Sigmoid colon (tissue), 7 donors: ENCODE measurements around the gene LHX8. TPM values are rescaled to one million over a fixed set of nuclear protein-coding genes. Genes with fewer than 3 reads are reported as not detected.
A peak's percentile ranks its signal among the peaks of the same experiment; 100 is the strongest.

ENCODE experiments used
- DNase-seq: peaks from one replicate; pipeline ENCODE4 v3.0.0-alpha.2; 2019
- H3K27ac ChIP-seq, 4 donors: fragments of 200-600 bp; sonication (generic); one replicate each; pipeline ENCODE4 v1.5.1; 2016 to 2019; ENCODE audit warnings: mild to moderate bottlenecking in 1 of 4
- H3K27me3 ChIP-seq, 3 donors: fragments of 200-600 bp; sonication (generic); one replicate each; pipeline ENCODE4 v1.5.1; 2019; ENCODE audit warnings: mild to moderate bottlenecking in 1 of 3
- H3K36me3 ChIP-seq, 4 donors: fragments of 200-600 bp; sonication (generic); one replicate each; pipeline ENCODE4 v1.5.1; 2016 to 2019
- H3K4me1 ChIP-seq, 4 donors: fragments of 200-600 bp; sonication (generic); one replicate each; pipeline ENCODE4 v1.5.1; 2017 to 2019
- H3K4me3 ChIP-seq, 4 donors: fragments of 200-600 bp; sonication (generic); one replicate each; pipeline ENCODE4 v1.5.1; 2017 to 2019; ENCODE audit warnings: mild to moderate bottlenecking in 2 of 4, moderate library complexity in 1 of 4
- H3K9me3 ChIP-seq, 4 donors: fragments of 200-600 bp in 3 of 4; sonication (generic) in 3 of 4; one replicate each; pipeline versions ENCODE4 v1.5.1 to v1.6.1; 2013 to 2019
- CTCF ChIP-seq, 4 experiments: fragments of 450-650 bp in 3 of 4; fragments of 200-600 bp in 1 of 4; IDR thresholded peaks; one replicate each; pipeline ENCODE4 v1.5.1; 2016 to 2019; ENCODE audit warnings: antibody characterized with exemption in 4 of 4, mild to moderate bottlenecking in 3 of 4, moderate library complexity in 2 of 4
- EP300 ChIP-seq, 4 donors: sonication (generic); formaldehyde crosslinking; IDR thresholded peaks; one replicate each; pipeline ENCODE4 v1.6.1; 2017; ENCODE audit warnings: antibody characterized with exemption in 4 of 4
- POLR2A ChIP-seq, 2 donors: fragments of 450-650 bp; IDR thresholded peaks; one replicate each; pipeline ENCODE4 v1.6.1; 2016; ENCODE audit warnings: antibody characterized with exemption in 2 of 2, mild to moderate bottlenecking in 2 of 2, moderate library complexity in 2 of 2
- POLR2AphosphoS5 ChIP-seq, 4 donors: sonication (generic); formaldehyde crosslinking; IDR thresholded peaks; one replicate each; pipeline ENCODE4 v1.6.1; 2017; ENCODE audit warnings: antibody characterized with exemption in 4 of 4
- WGBS, 2 donors: extraction: QIAGEN DNeasy Blood & Tissue Kit; methylation state at CpG; one replicate each; pipeline ENCODE4 v1.1.7; 2013; 5-methylcytosine and 5-hydroxymethylcytosine counted together
- intact Hi-C: fragments of 100-400 bp; cut with DNase I; formaldehyde crosslinking; loops from one replicate; pipeline ENCODE4 v1.15.1; 2023
- polyA plus RNA-seq, 3 donors: library from polyadenylated mRNA; stranded (reverse); fragments of 200-250 nt; gene quantifications; one replicate each; pipeline ENCODE4 v1.2.3, GENCODE V29; 2013
- total RNA-seq, 4 donors: library from RNA; depleted of rRNA; stranded (reverse); fragments of >200 nt; gene quantifications; one replicate each; pipeline ENCODE4 v1.1.0, GENCODE V29; 2016
- donor health status: healthy with polysubstance abuse.
- donor health status: Bipolar disorder and iron deficiency.
- donor health status: healthy.

The LHX8 gene
- total and polyA plus RNA-seq, 7 donors = not detected

GRCh38 chr1:75132242-75132811 is 1.9 kb upstream of the LHX8 start:
- no peak for DNase-seq
- peaks cover 73 to 100% (median 99%) of the 10 kb centered on the region in 3 donors for H3K27me3 ChIP-seq
- no peaks in the 10 kb centered on the region for H3K9me3 ChIP-seq
- no peak overlapping the region for H3K4me3 ChIP-seq
- intact Hi-C loops = no loop called here
- H3K27ac ChIP-seq = no peak overlapping the region
- peaks cover 0 to 43% (median 27%) of the 10 kb centered on the region in 4 donors for H3K4me1 ChIP-seq
- 6 to 18% methylated on average over 23 of the region's 23 CpGs for WGBS, 2 donors
- no peaks in the 10 kb centered on the region for H3K36me3 ChIP-seq
- TF ChIP-seq CTCF (IDR thresholded peaks at IDR 0.05) = no peak
- TF ChIP-seq EP300 (IDR thresholded peaks at IDR 0.05) = no peak
- no peak for TF ChIP-seq POLR2A (IDR thresholded peaks at IDR 0.05)
- TF ChIP-seq POLR2AphosphoS5 (IDR thresholded peaks at IDR 0.05) = no peak

GRCh38 chr1:75132812-75133619 is 1.2 kb upstream of the LHX8 start:
- TF ChIP-seq CTCF (IDR thresholded peaks at IDR 0.05) (no peak), POLR2A (IDR thresholded peaks at IDR 0.05) (no peak), POLR2AphosphoS5 (IDR thresholded peaks at IDR 0.05) (no peak), EP300 (IDR thresholded peaks at IDR 0.05) (no peak)
- DNase-seq = no peak
- Histone ChIP-seq H3K27ac (no peak overlapping the region), H3K4me3 (no peak overlapping the region), H3K27me3 (peaks cover 77 to 100% (median 96%) of the 10 kb centered on the region in 3 donors), H3K36me3 (no peaks in the 10 kb centered on the region), H3K9me3 (no peaks in the 10 kb centered on the region), H3K4me1 (peaks cover 0 to 43% (median 27%) of the 10 kb centered on the region in 4 donors)
- WGBS, 2 donors = 7 to 23% methylated on average over 23 of the region's 23 CpGs
- intact Hi-C loops = no loop called here

- Histone ChIP-seq H3K36me3 (no peaks in the 10 kb centered on the region), H3K4me3 (peak overlapping the region in 3 of 4 donors; percentile 26 to 36 (median 36)), H3K27me3 (peaks cover 68 to 100% (median 86%) of the 10 kb centered on the region in 3 donors), H3K27ac (no peak overlapping the region), H3K9me3 (no peaks in the 10 kb centered on the region), H3K4me1 (peaks cover 0 to 43% (median 27%) of the 10 kb centered on the region in 4 donors)
- 3 to 6% methylated on average over 54 of the region's 54 CpGs for WGBS, 2 donors
- TF ChIP-seq EP300 (IDR thresholded peaks at IDR 0.05) (no peak), POLR2AphosphoS5 (IDR thresholded peaks at IDR 0.05) (no peak), POLR2A (IDR thresholded peaks at IDR 0.05) (no peak), CTCF (IDR thresholded peaks at IDR 0.05) (no peak)
- intact Hi-C loops = no loop called here
- peak; percentile 51 for DNase-seq
Measured at GRCh38 chr1:75134647-75135572, 722 bp downstream of the LHX8 start.

GRCh38 chr1:75135573-75136194 is 1.5 kb downstream of the LHX8 start:
- DNase-seq = no peak
- 3 to 7% methylated on average over 23 of the region's 23 CpGs for WGBS, 2 donors
- no peak overlapping the region for H3K27ac ChIP-seq
- peaks cover 60 to 100% (median 79%) of the 10 kb centered on the region in 3 donors for H3K27me3 ChIP-seq
- peak overlapping the region in 3 of 4 donors; percentile 26 to 36 (median 36) for H3K4me3 ChIP-seq
- no peaks in the 10 kb centered on the region for H3K36me3 ChIP-seq
- TF ChIP-seq POLR2AphosphoS5 (IDR thresholded peaks at IDR 0.05) (peak in 2 of 4 donors; percentile 32 to 42), POLR2A (IDR thresholded peaks at IDR 0.05) (no peak), EP300 (IDR thresholded peaks at IDR 0.05) (no peak), CTCF (IDR thresholded peaks at IDR 0.05) (no peak)
- intact Hi-C loops = no loop called here
- H3K4me1 ChIP-seq = peaks cover 0 to 37% (median 27%) of the 10 kb centered on the region in 4 donors
- no peaks in the 10 kb centered on the region for H3K9me3 ChIP-seq
